B cell (primary cell): Measurements from ENCODE around the gene LVRN. TPM values are rescaled to one million over a fixed set of nuclear protein-coding genes. Genes with fewer than 3 reads are reported as not detected.

Experiments
- ATAC-seq: fragments of 200-7000 bp; cut with Tn5 transposase; one replicate; pipeline ENCODE4 v1.10.0; 2021; ENCODE audit warnings: low read depth, mild to moderate bottlenecking, moderate number of reproducible peaks, moderate library complexity
- CTCF ChIA-PET: fragments of 350-600 bp; sonication (Branson Sonifier 250); formaldehyde crosslinking; loops from one replicate; lab custom pipeline; 2021; ENCODE audit warnings: antibody characterized with exemption, inconsistent platforms; lab: Charles Lee
- POLR2A ChIA-PET: fragments of 350-600 bp; sonication (Branson Sonifier 250); formaldehyde crosslinking; loops from one replicate; lab custom pipeline; 2021; ENCODE audit warnings: antibody characterized with exemption; lab: Charles Lee
- DNase-seq: peaks from one replicate; pipeline ENCODE4 v3.0.0; 2013
- H2AFZ ChIP-seq: 2 replicates; pipeline ENCODE4 v1.6.1; 2012; ENCODE audit warnings: mild to moderate bottlenecking, low read depth, low read length; ENCODE audit not compliant: insufficient read depth, poor library complexity, severe bottlenecking
- H3K27ac ChIP-seq, 2 donors: 1 replicate in 1 of 2; 2 replicates in 1 of 2; pipeline ENCODE4 v1.5.1; 2012 to 2013; ENCODE audit warnings: low read length in 2 of 2, mild to moderate bottlenecking in 2 of 2, moderate library complexity in 1 of 2
- H3K27me3 ChIP-seq, 4 experiments: fragments of 200-600 bp in 1 of 4; sonication (generic) in 1 of 4; replicated peaks in 1 of 4; 1 replicate in 2 of 4; 2 replicates in 2 of 4; pipeline versions ENCODE4 v1.6.1 to v1.7.0; 2013 to 2016; ENCODE audit warnings: low read length in 3 of 4, mild to moderate bottlenecking in 2 of 4, mixed read lengths in 1 of 4, moderate library complexity in 1 of 4; ENCODE audit not compliant: insufficient read depth in 4 of 4, control insufficient read depth in 3 of 4; ENCODE audit errors: control extremely low read depth in 1 of 4
- H3K36me3 ChIP-seq, 2 experiments: replicated peaks in 1 of 2; 1 replicate in 1 of 2; 2 replicates in 1 of 2; pipeline versions ENCODE4 v1.6.1 to v1.7.1; 2013; ENCODE audit warnings: low read length in 1 of 2; ENCODE audit not compliant: insufficient read depth in 2 of 2, control insufficient read depth in 1 of 2; ENCODE audit errors: control extremely low read depth in 1 of 2, extremely low read depth in 1 of 2
- H3K4me1 ChIP-seq, 2 donors: fragments of 200-600 bp in 1 of 2; sonication (generic) in 1 of 2; 1 replicate in 1 of 2; 2 replicates in 1 of 2; pipeline versions ENCODE4 v1.5.1 to v1.6.1; 2013 to 2017; ENCODE audit warnings: low read length in 2 of 2; ENCODE audit not compliant: control insufficient read depth in 2 of 2, insufficient read depth in 2 of 2
- H3K4me2 ChIP-seq: replicated peaks from 2 replicates; pipeline ENCODE3; 2012; ENCODE audit warnings: mild to moderate bottlenecking, low read depth, low read length; ENCODE audit not compliant: poor library complexity, severe bottlenecking
- H3K4me3 ChIP-seq, 5 experiments: fragments of 200-600 bp in 1 of 5; sonication (generic) in 1 of 5; 1 replicate in 3 of 5; 2 replicates in 2 of 5; pipeline versions ENCODE4 v1.5.1 to v1.7.0; 2011 to 2016; ENCODE audit warnings: low read length in 4 of 5, mild to moderate bottlenecking in 4 of 5, low read depth in 2 of 5, control low read depth in 1 of 5, moderate library complexity in 1 of 5; ENCODE audit not compliant: insufficient read depth in 1 of 5; ENCODE audit errors: control extremely low read depth in 1 of 5, extremely low read depth in 1 of 5
- H3K79me2 ChIP-seq: fragments of 200-600 bp; sonication (generic); one replicate; pipeline ENCODE4 v1.6.0; 2016; ENCODE audit warnings: low read length; ENCODE audit not compliant: control insufficient read depth, insufficient read depth
- H3K9ac ChIP-seq: fragments of 200-600 bp; sonication (generic); 2 replicates; pipeline ENCODE4 v1.6.1; 2017; ENCODE audit warnings: mild to moderate bottlenecking, low read length, moderate library complexity
- H3K9me3 ChIP-seq, 3 donors: one replicate each; pipeline versions ENCODE4 v1.6.1 to v1.7.1; 2013; ENCODE audit warnings: low read length in 2 of 3; ENCODE audit not compliant: control insufficient read depth in 2 of 3, insufficient read depth in 1 of 3; ENCODE audit errors: control extremely low read depth in 1 of 3
- H4K20me1 ChIP-seq: 2 replicates; pipeline ENCODE4 v1.6.0; 2012; ENCODE audit warnings: mild to moderate bottlenecking, low read length; ENCODE audit not compliant: insufficient read depth, control insufficient read depth, poor library complexity, severe bottlenecking
- H3K27ac Mint-ChIP-seq: one replicate; pipeline ENCODE4 v1.8.0; 2021; ENCODE audit warnings: mixed read lengths
- H3K27me3 Mint-ChIP-seq: one replicate; pipeline ENCODE4 v1.8.0; 2021; ENCODE audit warnings: mixed read lengths
- H3K4me1 Mint-ChIP-seq: one replicate; pipeline ENCODE4 v1.8.0; 2021; ENCODE audit warnings: mixed read lengths
- H3K4me3 Mint-ChIP-seq: one replicate; pipeline ENCODE4 v1.8.0; 2021; ENCODE audit warnings: mixed read lengths
- H3K9me3 Mint-ChIP-seq: one replicate; pipeline ENCODE4 v1.8.0; 2022; ENCODE audit warnings: mixed read lengths; ENCODE audit not compliant: insufficient read depth
- CTCF ChIP-seq: fragments of 200-600 bp; IDR thresholded peaks from one replicate; pipeline ENCODE4 v1.8.0; 2022; ENCODE audit warnings: antibody characterized with exemption, mild to moderate bottlenecking
- EZH2 ChIP-seq: IDR thresholded peaks from 2 replicates; pipeline ENCODE4 v1.6.1; 2012; ENCODE audit warnings: borderline replicate concordance, low read depth, mild to moderate bottlenecking, moderate library complexity, low read length; ENCODE audit not compliant: insufficient read depth, poor library complexity, severe bottlenecking
- WGBS: methylation state at CpG from one replicate; pipeline ENCODE4 v1.1.5; 2013; ENCODE audit warnings: missing lambda C conversion rate; ENCODE audit not compliant: insufficient coverage; 5-methylcytosine and 5-hydroxymethylcytosine counted together
- intact Hi-C: fragments of 100-400 bp; cut with micrococcal nuclease; formaldehyde crosslinking; loops from one replicate; pipeline ENCODE4 v1.10.0; 2022
- polyA plus RNA-seq: library from polyadenylated mRNA; depleted of rRNA; stranded (reverse); fragments of >200 nt; gene quantifications from 2 replicates; pipeline ENCODE4 v1.2.3, GENCODE V29; 2012
- total RNA-seq, 2 donors: library from RNA; stranded (reverse); fragments of 120-200 nt in 1 of 2; gene quantifications; 1 replicate in 1 of 2; 2 replicates in 1 of 2; pipeline versions ENCODE4 v1.2.3 to v1.2.4, GENCODE V29; 2013 to 2022

Gene LVRN
- total and polyA plus RNA-seq, 2 donors (not counting 1 experiment from before 2014, with no cell fraction given), result not detected

GRCh38 chr5:115979201-115980041 is 17.1 kb downstream of the LVRN start:
- H3K9me3 ChIP-seq, result no peaks in the 10 kb centered on the region
- ATAC-seq (no peak), DNase-seq (no peak)
- WGBS, result no CpG with 5 or more reads among the region's 3 CpGs
- H3K27me3 ChIP-seq, result peaks cover 0 to 11% (median 5%) of the 10 kb centered on the region in 4 experiments
- TF ChIP-seq CTCF (no peak), EZH2 (no peak)
- H3K4me1 ChIP-seq, result no peaks in the 10 kb centered on the region
- Mint-ChIP-seq H3K4me1 (peaks cover 14% of the 10 kb centered on the region), H3K27me3 (peaks cover 20% of the 10 kb centered on the region), H3K27ac (no peak overlapping the region), H3K4me3 (no peak overlapping the region), H3K9me3 (no peaks in the 10 kb centered on the region)
- intact Hi-C loops, result no loop called here
- H4K20me1 ChIP-seq, result no peaks in the 10 kb centered on the region
- H3K9ac ChIP-seq, result no peak overlapping the region
- peak overlapping the region; percentile 13 for H2AFZ ChIP-seq
- no peaks in the 10 kb centered on the region for H3K79me2 ChIP-seq
- no peak overlapping the region for H3K4me2 ChIP-seq
- no peak overlapping the region for H3K27ac ChIP-seq
- ChIA-PET CTCF (interaction anchor here (0.5 to 2.0 kb wide), 2 partner anchors 15 to 88 kb away, joined by 3 to 7 read pairs; no protein-coding TSS in a partner anchor), POLR2A (no interaction called here)
- H3K4me3 ChIP-seq, result no peak overlapping the region
- H3K36me3 ChIP-seq, result no peaks in the 10 kb centered on the region

- Mint-ChIP-seq H3K9me3 (no peaks in the 10 kb centered on the region), H3K27ac (no peak overlapping the region), H3K4me1 (peaks cover 6% of the 10 kb centered on the region), H3K4me3 (no peak overlapping the region), H3K27me3 (peaks cover 4% of the 10 kb centered on the region)
- no peak overlapping the region for H3K9ac ChIP-seq
- intact Hi-C loops, result no loop called here
- no peak overlapping the region for H3K4me3 ChIP-seq
- H3K4me2 ChIP-seq, result no peak overlapping the region
- H3K27ac ChIP-seq, result no peak overlapping the region
- H3K9me3 ChIP-seq, result no peaks in the 10 kb centered on the region
- POLR2A ChIA-PET, result no interaction called here
- no peak for TF ChIP-seq EZH2
- no peak for TF ChIP-seq CTCF
- ATAC-seq (no peak), DNase-seq (no peak)
- CTCF ChIA-PET, result no interaction called here
- no peaks in the 10 kb centered on the region for H4K20me1 ChIP-seq
- H3K79me2 ChIP-seq, result no peaks in the 10 kb centered on the region
- H3K36me3 ChIP-seq, result no peaks in the 10 kb centered on the region
- no peaks in the 10 kb centered on the region for H3K4me1 ChIP-seq
- H2AFZ ChIP-seq, result no peak overlapping the region
- 100% methylated on average over 1 of the region's 1 CpG for WGBS
- peaks cover 0 to 11% (median 4%) of the 10 kb centered on the region in 4 experiments for H3K27me3 ChIP-seq
Measured at GRCh38 chr5:115983519-115983918, 21.2 kb downstream of the LVRN start.
